Anterior cingulate cortex (tissue), 58 donors: Measurements from ENCODE around the gene GNA14.
"Not testable (repeated sequence)": the region's sequence is repeated elsewhere in the genome, so short reads cannot be mapped to it uniquely, and the experiment has no call there.

Source experiments
- DNase-seq, 58 donors: peaks; one replicate each; lab custom pipeline; 2025; lab: John Stamatoyannopoulos, UW

Gene GNA14

DNA sequence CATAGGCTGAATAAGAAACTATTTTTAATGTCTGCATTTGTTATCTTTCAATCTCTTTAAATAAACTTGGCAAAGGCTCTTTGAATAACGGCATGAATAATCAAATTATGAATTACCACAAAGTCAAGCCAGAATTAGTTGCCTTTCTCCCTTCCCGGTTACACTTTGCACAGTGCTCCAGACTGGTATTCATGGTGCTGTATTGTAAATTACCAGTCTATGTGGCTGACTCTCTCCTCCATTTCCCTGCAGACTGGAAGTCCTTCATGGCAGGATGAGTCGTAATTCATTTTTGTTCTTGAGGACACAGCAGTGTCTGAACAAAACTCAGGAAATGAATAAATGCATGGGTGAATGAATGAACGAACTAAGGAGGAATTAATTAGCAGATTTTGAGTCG, 142.9 kb downstream of the GNA14 start:
- no peak for DNase-seq

DNA sequence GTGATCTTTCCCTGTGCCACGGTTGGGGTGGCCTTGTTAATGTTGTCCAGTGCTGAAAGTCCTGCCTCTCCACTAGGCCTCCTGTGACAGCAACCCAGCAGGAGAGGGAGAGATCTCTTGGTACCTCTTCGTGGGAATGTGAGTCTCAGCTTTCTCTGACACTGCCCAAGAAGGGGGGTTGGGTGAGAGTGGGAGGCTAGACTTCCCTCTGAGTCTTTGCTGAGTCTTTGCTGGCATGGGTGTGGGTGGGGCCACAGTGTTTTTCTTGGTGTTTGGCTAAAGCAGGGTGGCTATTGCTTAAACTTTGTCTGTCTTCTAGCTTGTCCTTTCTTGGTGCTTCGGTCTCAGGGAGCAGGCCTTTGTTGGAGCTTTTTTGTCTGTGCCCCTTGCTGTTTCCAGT, 145.6 kb downstream of the GNA14 start:
- no peak for DNase-seq

DNA sequence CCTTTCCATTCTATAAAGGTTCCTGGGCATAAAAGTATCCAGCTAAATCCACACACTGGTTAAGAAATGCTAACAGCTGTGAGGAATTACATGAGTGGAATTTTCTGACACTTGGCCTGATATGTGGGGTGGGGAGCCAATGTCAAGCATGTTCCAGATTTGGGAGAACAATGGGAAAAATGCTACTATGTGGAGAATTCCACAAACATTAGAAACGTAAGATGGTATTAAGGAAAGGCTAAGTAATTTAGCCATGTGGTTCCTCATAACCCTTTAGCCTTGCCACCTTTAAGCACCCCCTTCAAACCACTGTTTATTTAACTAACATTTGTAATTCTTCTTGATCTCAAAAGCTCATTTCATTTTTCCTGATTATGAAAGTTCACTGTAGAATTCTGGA, 149.2 kb downstream of the GNA14 start:
- no peak for DNase-seq

DNA sequence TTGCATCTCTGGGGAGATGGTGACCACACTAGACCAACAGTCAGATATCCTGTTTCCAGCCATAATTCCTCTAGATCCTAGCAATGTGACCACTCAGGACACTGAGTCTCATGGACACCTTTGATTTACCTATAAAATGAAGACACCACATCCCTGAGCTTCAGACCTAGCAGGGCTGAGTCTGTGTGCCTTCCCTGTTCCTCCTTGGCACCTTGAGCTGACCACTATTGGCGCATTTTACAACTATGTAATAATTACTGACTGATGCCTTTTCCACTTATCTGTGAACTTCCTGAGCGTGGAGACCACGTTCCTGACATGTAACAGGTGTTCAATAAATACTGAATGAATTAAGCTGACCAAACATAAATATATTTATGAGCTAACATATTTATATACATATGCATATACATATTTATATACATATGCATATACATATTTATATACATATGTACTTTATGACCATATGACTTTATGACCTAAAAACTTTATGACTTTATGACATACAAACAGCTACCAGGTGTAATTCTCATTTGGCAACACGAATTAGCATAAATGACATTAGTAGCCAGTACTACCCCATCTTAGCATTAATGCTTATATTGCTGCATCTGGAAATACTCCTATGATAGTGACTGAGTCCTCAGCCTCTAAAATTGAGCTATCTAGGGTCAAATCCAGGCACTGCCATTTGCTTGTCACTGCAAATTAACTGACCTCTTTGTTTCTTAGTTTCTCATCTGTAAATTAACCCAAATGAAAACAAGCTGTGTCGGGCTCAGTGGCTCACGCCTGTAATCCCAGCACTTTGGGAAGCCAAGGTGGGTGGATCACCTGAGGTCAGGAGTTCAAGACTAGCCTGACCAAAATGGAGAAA, 150.6 kb downstream of the GNA14 start:
- no peak for DNase-seq

DNA sequence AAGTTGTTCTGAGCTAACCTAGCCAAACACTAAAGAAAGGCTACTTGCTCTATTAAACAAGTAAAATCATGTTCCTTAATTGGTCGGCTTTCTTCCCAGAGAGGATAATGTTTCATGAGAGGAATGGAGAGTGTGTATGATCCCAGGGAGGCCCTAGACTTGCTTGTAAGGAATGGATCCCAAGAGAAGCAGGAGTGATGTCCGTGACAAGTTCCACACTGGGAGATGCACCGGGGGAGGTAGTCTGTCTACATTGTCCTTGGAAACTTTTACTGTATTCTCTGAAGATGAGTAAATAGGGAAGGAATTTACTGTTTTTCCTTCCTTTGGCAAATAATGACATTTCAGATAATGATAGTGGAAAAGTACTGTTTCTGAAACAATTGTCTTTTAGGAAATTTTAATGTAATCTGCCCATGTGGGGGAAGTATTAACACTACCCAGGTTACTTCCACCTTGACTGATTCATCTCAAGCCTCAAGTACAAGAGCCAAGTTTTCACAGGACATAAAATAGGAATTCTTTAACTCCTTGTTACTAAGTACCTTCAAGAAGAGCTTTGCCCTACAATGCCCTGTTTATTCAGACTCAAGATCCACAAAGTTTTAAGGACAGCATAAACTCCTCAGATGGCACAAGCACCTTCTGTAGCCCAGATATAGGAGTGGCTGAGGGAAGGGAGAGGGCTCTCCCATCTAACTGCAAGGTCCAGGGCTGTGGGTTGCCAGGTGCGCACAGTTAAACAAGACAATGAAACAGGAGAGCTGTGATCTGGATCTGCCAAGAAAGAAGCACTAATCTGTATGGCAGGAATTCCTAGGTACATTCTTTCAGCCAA, 152.1 kb downstream of the GNA14 start:
- DNase-seq: peak in 7 of 58 donors; percentile 4 to 68 (median 5)

DNA sequence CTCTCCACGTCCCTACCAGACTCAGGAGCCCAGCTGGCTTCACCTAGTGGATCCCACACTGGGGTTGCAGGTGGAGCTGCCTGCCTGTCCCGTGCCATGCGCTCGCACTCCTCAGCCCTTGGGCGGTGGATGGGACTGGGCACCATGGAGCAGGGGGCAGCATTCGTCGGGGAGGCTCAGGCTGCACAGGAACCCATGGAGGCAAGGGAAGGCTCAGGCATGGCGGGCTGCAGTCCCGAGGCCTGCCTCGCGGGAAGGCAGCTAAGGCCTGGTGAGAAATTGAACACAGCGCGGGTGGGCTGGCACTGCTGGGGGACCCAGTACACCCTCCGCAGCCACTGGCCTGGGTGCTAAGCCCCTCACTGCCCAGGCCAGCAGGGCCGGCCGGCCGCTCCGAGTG, 157.8 kb downstream of the GNA14 start:
- not testable (repeated sequence) for DNase-seq

DNA sequence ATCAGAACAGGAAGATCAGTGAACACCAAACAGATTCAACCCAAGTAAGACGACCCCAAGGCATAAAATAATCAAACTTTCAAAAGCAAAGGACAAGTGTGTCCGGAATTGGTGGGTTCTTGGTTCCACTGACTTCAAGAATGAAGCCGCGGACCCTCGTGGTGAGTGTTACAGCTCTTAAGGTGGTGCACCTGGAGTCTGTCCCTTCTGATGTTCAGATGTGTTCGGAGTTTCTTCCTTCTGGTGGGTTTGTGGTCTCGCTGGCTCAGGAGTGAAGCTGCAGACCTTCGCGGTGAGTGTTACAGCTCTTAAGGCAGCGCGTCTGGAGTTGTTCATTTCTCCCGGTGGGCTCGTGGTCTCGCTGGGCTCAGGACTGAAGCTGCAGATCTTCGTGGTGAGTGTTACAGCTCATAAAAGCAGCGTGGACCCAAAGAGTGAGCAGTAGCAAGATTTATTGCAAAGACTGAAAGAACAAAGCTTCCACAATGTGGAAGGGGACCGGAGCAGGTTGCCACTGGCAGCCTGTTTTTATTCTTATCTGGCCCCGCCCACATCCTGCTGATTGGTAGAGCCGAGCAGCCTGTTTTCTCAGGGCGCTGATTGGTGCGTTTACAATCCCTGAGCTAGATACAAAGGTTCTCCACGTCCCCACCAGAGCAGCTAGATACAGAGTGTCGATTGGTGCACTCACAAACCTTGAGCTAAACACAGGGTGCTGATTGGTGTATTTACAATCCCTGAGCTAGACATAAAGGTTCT, 158.5 kb downstream of the GNA14 start:
- not testable (repeated sequence) for DNase-seq

DNA sequence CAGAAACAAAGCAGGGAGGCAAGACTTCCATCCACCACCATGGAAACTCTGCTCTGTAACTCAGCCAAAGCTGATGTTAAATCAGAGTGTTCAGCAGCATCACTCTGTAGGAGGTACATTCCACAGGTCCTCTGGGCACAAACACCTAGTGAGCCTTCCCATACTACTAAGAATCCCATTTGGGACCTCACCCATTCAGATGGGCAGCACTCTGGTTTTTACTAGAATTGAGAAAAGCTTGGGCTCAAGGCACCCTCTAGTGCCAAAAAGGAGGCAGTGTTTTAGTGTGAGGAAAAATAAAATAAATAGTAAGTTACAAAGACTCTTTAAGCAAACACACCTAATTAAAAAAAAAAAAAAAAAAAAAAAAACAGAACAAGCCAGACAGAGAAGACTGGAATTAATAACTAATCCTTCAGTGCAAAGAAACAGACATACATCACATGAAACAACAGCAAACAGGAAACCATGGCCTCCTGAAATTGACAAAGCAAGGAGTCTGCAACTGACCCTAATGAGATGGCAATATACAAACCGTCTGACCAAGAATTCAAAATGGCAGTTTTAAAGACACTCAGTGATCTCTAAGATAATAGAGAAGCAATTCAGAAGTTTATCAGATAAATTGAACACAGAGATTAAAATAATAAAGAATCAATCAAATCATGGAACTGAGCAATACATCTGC, 159.5 kb downstream of the GNA14 start:
- DNase-seq: no peak

DNA sequence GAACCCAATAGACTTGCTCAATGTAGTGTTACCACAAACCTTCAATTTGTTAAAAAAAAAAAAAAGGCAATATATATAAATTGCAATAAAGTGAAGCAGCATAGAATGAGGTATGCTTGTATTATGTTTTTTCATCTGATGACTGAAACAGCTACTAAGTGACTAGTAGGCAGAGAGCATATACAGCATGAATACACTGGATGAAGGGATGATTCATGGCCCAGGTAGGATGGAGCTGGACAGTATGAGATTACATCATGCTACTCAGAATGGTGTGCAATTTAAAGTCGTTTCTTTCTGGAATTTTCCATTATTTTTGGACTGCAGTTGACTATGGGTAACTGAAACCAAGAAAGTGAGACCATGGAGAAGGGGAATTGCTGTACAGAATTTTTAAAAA, 161.2 kb downstream of the GNA14 start:
- no peak for DNase-seq

DNA sequence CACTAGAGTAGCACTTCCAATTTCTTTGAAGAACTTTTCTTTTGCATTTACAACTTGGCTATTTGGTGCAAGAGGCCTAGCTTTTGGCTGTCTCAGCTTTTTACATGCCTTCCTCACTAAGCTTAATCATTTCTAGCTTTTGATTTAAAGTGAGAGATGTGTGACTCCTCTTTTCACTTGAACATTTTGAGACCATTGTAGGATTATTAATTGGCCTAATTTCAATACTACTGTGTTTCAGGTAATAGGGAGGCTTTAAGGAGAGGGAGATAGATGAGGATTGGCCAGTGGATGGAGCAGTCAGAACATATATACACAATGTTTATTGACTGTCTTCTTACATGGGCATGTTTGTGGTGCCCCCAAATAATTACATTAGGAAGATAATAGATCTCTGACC, 161.7 kb downstream of the GNA14 start:
- no peak for DNase-seq

DNA sequence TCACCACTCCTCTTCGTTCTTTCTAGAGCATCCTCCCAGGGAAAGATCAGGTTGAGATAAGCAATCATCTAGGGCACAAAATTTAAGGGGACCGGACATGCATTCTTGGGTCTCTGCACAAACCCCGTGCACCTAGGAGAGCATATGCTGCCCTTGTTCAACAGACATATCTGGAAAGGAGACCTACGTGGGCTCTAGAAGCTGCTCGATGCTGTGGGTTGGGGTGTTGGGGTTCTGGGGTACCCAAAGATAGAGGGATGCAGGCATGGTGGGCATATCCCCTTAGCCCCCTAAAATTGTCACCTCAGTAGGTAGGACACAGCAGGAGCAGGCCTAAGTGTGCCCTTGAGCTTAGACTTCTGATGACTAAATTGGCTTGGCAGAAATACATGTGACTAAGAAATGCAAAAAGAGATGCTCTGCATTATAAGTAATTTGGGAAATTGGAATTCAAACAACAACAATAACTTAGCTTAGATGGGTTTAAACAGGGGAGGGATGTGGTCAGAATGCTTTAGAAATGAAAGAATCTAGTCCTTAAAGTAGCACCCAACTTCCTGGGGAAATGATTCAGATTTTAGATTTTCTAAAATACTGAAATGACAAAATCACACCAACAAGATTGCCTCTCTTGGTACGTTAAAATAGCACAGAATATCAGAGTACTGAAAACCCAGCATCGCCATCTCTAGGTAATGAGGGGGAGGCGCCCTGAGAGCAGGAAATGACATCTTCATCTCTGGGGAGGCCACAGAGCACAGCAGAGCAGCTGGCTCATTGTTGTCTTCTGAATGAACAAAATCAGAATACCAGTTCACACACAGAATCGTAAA, 172.3 kb downstream of the GNA14 start:
- no peak for DNase-seq

DNA sequence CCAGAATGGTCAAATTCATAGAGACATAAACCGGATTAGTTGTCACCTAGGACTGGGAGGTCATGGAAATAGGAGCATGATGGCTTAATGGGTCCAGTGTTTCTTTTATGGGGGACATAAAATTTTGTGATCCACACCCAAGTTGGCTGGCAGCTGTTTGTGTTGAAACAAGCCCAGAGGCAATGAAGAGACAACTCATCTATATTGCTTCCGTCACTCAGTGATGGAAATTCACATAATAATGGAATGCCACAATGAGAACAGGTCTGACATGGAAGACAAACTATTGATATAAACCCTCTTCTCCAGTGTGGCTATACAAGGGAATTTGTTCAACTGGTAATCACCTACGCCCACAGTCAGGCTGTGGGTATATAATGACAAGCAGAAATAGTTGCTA, 173.2 kb downstream of the GNA14 start:
- DNase-seq: no peak

DNA sequence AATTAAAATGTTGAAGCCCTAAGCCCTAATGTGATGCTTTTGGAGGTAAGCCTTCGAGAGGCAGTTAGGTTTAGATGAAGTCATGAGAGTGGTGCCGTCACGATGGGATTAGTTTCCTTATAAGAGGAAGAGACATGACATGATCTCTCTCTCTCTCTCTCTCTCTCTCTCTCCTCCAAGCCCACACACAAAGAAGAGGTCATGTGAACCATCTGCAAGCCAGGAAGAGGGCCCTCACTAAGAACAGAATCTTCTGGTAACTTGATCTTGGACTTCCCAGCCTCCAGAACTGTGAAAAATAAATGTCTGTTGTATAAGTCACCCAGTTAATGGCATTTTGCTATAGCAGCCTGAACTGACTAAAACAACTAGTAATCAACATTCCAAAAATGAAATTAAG, 175.5 kb downstream of the GNA14 start:
- DNase-seq: no peak

DNA sequence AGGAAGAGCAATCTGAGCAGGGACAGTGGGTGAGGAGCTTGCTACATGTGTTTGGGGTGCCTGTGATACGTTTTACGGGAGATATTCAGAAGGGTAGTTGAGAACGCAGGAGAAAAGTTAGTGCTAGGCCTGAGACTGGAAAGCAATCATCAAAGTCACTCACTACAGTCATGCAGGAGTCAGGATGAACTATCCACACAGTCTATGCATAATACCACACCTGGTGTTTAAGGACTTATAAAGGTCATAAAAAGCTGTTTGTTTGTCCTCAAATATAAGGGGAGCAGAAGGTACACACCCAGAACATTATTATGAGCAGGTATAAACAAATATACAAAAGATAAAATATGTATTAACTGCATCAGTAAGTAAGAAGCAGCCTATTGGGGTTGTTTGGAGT, 176.6 kb downstream of the GNA14 start:
- no peak for DNase-seq

DNA sequence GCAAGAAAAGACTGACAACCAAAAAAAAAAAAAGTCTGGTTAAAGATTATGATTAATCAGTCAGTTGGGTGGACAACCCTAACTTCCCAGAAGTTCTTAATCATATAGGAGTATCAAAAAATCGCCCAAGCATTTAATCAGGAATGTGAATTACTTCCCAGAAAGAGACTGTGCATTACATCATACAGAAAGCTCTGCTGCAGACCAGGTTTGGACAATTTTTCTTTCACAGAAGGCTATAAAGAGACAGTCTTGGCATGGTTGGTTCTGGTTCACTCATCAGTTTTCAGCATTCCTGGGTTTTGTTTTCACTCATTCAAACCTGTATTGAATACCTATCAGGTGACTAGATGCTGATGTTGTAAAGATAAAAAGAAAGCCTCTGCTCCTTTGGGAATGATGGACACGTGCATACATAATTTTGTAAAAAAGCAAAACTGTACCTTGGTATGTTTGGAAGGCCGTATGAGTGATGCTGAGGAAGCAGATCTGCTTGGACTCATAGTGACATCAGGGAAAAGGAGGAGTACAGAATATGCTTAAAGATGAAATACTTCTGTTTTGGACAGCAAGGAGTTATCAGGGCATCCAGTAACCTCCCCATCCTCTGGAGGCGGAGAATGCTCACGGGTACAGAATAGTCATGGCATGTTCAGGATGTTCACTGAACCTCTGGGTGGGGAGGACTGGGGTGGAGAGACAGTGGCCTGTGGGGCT, 178.4 kb downstream of the GNA14 start:
- DNase-seq: no peak

DNA sequence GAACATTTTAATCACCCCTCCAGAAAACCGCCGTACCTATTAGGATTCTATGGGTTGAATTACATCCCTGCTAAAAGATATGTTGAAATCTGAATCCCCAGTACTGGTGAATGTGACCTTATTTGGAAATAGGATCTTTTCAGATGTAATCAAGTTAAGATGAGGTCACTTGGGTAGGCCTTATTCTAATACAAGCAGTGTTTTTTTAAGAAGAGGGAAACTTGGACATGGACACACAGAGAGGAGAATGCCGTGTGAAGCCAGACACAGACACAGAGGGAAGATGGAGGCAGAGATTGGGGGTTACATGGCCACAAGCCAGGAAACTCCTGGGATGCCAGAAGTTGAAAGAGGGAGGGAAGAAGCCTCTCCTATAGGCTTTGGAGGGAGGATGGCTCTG, 183.5 kb downstream of the GNA14 start:
- no peak for DNase-seq

DNA sequence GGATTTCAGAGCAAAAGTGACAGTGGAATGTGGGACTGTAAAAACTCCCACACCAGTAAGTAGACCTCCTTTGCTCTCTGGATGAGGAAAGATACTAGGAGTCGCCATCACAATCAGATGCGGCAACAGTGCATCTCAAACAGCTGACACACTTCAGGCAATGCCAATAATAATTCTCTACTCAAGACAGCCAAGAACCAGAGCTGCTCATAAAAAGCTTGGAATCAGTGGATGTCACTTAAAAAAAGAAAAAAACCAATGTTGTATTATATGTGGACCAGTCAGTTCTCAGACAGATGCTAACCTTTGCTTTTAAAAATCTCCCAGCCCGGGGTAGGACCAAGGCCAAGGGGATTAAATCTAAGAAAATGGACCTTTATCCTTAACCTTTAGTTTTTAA, 185.0 kb downstream of the GNA14 start:
- DNase-seq: no peak

DNA sequence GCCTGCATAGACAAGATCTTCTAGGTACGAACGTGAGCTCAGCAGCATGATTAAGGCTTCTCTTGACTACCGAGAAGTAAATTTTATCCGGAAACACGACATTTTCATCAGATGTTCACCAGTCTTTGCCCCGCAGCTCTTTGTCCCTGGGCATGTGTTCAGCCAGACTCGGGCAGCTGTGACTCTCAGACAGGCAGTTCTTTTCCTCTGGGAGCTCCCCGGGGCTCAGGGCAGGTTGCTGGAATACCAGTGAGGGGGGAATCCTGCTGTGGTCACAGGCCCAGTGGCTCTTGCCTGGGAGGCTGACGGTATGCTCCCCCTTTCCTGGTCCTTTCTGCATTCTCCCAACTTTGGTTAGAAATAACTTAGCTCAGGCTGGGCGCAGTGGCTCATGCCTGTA, 186.1 kb downstream of the GNA14 start:
- no peak for DNase-seq

DNA sequence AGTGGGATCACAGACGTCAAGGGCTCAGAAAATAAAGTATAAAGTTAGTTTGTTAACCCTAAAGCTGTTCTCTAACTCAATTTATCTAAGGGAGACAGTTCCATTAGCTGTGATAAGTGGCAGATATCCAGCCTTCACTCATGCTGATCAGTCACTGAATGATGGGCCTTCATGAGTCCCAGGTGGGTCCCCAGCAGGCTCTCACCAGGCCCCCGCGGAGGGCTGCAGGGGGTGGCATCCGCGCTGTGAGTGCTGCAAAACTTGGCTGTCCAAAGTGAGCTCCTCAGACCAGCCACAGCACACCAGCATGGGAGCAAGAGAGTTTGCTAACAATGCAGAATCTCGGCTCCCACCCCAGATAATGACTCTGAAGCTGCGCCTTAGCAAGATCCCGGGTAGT, 187.2 kb downstream of the GNA14 start:
- no peak for DNase-seq
